Hepatic stellate cell (primary cell): Measurements from ENCODE around the gene INCA1.

Source experiments
- DNase-seq: peaks from one replicate; pipeline ENCODE4 v3.0.0; 2011; ENCODE audit warnings: low spot score

The INCA1 gene

GRCh38 chr17:4948166-4948930 lies 49.0 kb downstream of the INCA1 start, which contains the start of gene PFN1:
TSS of gene PFN1 (minus strand) at chr17:4948530. CDS start at chr17:4948394, 136 bp downstream.
- peak; percentile 94 for DNase-seq

DNA sequence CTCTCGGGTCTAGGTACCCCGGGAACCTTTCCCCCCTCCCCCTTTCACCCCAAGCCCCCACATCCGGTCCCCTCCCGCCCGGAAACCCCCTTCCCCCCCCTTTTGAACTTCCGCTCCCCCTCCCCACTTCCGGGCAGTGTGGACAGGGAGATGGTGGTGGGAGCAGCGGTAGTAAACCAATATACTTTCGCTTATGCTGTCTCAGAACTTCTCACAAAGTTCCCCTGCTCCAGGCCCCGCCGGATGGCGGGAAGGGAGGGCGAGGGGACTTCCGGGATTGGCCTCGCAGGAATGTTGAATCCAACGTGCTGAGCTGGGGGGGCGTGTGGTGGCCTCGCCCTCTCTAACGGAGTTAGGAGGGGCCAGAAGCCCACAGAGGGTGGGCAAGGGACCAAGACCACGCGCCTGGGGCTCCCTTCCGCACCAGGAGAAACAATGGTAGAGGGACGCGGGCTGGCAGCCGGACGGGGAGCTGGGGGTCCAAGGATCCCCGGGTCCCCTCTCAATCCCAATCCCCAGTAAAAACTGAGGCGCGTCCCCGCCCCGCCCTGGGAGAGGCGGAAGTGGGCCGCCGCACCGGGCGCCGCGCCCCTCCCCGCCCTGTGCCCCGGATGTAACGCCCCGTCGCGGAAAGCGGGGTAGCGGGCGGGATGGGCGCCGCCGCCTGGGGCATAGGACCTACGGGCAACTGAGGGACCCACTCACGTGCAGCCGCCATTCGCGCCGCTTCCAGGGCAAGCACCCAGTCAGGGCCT lies 49.7 kb downstream of the INCA1 start:
- peak; percentile 71 for DNase-seq

- no peak for DNase-seq
Observed at GRCh38 chr17:4947010-4947410, 50.3 kb downstream of the INCA1 start.

GRCh38 chr17:4946312-4946976 lies 50.9 kb downstream of the INCA1 start:
- no peak for DNase-seq

DNA sequence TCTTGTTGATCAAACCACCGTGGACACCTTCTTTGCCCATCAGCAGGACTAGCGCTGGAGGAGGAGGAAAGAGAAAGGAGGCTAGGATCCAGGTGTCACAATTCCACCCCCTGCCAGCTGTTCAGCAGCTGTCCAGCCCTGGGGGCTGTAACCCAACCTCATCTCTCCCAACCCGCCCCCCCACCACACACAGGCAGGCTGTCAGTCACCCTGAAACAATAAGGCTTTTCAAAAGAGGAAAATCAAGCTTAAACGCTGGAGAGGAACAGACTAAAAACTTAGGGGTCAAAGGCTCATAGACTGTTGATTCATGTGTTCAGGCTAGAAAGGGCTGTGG lies 51.4 kb downstream of the INCA1 start:
- no peak for DNase-seq

- peak; percentile 97 for DNase-seq
Observed at GRCh38 chr17:4945176-4945943, 52.0 kb downstream of the INCA1 start.

DNA sequence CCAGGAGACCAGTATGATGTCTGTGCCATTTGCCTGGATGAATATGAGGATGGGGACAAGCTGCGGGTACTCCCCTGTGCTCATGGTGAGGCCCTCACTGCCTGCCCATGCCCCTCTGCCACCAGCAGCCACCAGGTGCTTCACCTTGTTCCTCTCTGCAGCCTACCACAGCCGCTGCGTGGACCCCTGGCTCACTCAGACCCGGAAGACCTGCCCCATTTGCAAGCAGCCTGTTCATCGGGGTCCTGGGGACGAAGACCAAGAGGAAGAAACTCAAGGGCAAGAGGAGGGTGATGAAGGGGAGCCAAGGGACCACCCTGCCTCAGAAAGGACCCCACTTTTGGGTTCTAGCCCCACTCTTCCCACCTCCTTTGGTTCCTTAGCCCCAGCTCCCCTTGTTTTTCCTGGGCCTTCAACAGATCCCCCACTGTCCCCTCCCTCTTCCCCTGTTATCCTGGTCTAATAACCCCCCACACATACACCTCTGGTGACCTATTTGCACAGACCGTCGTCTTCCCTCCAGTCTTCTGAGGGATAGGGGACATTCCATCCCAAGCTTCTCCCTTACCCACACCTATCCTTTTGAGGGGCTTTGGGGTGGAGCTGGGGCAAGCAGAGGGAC lies 52.7 kb downstream of the INCA1 start:
- DNase-seq = no peak

DNA sequence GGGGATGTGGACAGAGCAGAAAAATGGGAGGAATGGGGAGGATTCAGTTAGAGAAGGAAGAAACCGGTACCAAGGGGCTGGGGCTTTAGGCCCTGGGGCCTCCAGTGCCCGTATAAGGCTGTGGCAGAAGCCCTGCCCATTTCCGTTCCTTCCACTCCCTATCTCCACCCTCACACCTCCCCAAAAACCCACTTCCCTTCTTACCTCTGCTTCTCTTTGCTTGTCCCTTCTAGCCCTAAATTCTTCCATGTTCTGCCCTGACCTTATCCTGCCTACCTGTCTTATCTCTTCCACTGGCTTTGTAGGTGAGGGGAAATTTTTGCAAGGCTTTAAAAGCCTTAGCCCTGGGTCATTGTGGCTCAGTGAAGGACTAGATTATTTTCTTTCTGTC lies 53.2 kb downstream of the INCA1 start:
- no peak for DNase-seq

- no peak for DNase-seq
Observed at GRCh38 chr17:4942760-4943508, 54.4 kb downstream of the INCA1 start.

DNA sequence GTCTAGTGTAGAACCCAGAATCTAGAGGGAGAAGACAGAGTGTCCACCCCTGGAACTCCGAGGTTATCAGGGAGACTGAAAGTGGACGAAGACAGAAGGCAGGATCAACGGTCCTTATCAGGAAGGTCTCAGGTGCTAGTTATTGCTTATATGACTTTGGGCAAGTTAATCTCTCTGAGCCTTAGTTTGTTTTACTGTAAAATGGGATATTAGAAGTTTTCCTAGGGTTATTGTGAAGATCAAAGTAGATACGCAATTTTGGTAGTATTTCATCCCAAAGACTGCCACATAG lies 56.1 kb downstream of the INCA1 start:
- no peak for DNase-seq

- DNase-seq = peak; percentile 90
Observed at GRCh38 chr17:4940555-4941318, 56.6 kb downstream of the INCA1 start.

GRCh38 chr17:4939796-4940554 lies 57.3 kb downstream of the INCA1 start, which contains the start of the genes RNF167 and SLC25A11:
TSS of gene RNF167 (plus strand) at chr17:4940268. CDS start at chr17:4940910, 642 bp downstream.
TSS of gene SLC25A11 (minus strand) at chr17:4940046. CDS start at chr17:4939910, 136 bp downstream.
- DNase-seq = peak; percentile 98

DNA sequence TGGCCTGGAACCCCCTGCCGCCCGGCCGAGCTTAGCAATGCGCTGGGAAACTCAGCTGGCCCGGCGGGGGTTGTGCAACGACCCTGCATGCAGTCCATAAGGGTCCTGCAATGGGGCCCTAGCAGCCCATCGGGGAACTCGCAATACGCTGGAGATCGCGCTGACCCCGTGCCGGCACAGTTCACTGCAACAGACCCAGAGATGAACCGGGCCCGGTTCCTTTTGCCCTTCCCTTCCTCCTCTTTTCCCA lies 57.9 kb downstream of the INCA1 start:
- no peak for DNase-seq

DNA sequence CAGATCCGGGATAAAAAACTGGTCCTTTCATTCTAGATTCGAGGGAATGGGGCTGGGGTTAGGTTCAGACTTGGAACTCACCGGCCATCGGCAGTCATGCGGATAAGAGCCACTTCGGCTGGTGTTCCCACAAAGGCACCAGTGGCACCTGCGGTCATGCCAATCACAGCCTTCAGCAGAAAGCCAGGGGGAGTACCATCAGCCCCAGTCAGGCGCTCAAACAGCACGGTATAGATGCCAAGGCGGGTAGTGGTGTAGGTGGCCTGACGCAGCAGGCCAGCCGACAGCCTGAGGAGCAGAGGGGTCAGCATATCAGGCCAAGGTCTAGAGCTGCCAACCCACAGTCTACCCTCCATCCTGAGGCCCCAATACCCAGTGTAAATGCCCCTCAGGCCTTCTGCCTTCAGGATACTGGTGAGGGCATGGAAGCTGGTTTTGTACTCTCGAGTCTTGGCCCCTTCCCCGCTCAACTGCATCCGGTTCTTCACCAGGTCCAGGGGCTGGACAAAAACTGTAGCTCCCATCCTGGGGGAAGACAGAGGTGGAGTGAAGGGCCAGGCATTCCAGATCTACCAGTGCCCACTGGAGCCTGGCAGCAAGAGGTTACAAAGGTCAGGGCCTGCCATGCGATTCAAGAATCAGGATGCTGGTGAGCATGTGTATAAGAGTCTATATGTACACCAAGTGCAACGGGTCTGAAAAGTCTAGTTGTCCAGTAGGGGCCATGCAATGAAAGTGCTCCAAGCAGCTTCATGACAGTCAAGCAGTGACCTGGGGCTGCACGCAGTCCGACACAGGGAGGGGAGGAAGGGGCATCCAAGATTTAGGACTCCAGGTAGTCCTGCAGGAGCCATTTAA lies 58.4 kb downstream of the INCA1 start:
- no peak for DNase-seq
